Activated T-helper 2 cell treated with anti-CD3 and anti-CD28 coated beads, Interferon-gamma antibody, Interleukin-2, Interleukin-4, amounts not matched to agents 10 μg/mL and 5 μg/mL and 100 μg/mL, durations not matched to agents 14 hours and 24 hours and 36 hours (primary cell): Measurements from ENCODE around the gene TMPO. TPM values are rescaled to one million over a fixed set of nuclear protein-coding genes. Genes with fewer than 3 reads are reported as not detected.
A peak's percentile ranks its signal among the peaks of the same experiment; 100 is the strongest.
"Not testable (repeated sequence)": the region's sequence is repeated elsewhere in the genome, so short reads cannot be mapped to it uniquely, and the experiment has no call there.

Experiments used
- DNase-seq: peaks from one replicate; pipeline ENCODE4 v3.0.0; 2021; ENCODE audit warnings: low spot score
- H3K27ac Mint-ChIP-seq: one replicate; pipeline ENCODE4 v1.8.0; 2021; ENCODE audit warnings: mixed read lengths
- H3K27me3 Mint-ChIP-seq: one replicate; pipeline ENCODE4 v1.8.0; 2021; ENCODE audit warnings: low read depth, mixed read lengths
- H3K36me3 Mint-ChIP-seq: one replicate; pipeline ENCODE4 v1.8.0; 2021; ENCODE audit warnings: low read depth, mixed read lengths
- H3K4me1 Mint-ChIP-seq: one replicate; pipeline ENCODE4 v1.8.0; 2021; ENCODE audit warnings: low read depth, mixed read lengths
- H3K4me3 Mint-ChIP-seq: one replicate; pipeline ENCODE4 v1.8.0; 2021; ENCODE audit warnings: low read depth, mild to moderate bottlenecking, moderate library complexity, mixed read lengths
- H3K9me3 Mint-ChIP-seq: one replicate; pipeline ENCODE4 v1.8.0; 2021; ENCODE audit warnings: mixed read lengths
- intact Hi-C: fragments of 100-400 bp; cut with micrococcal nuclease; formaldehyde crosslinking; loops from one replicate; pipeline ENCODE4 v1.15.1; 2023
- total RNA-seq: library from RNA; stranded (reverse); gene quantifications from 2 replicates; pipeline ENCODE4 v1.2.3, GENCODE V29; 2022

The TMPO gene, protein sequence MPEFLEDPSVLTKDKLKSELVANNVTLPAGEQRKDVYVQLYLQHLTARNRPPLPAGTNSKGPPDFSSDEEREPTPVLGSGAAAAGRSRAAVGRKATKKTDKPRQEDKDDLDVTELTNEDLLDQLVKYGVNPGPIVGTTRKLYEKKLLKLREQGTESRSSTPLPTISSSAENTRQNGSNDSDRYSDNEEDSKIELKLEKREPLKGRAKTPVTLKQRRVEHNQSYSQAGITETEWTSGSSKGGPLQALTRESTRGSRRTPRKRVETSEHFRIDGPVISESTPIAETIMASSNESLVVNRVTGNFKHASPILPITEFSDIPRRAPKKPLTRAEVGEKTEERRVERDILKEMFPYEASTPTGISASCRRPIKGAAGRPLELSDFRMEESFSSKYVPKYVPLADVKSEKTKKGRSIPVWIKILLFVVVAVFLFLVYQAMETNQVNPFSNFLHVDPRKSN
- total RNA-seq, result 361 and 384 TPM in 2 replicates

GRCh38 chr12:98515287-98516110, at the start of gene TMPO:
TMPO (plus strand) TSS chr12:98515590; CDS start chr12:98515868, 278 bp downstream.
- intact Hi-C loops, result loop anchor here (1.0 to 10.0 kb wide), 6 partner anchors 12 to 1611 kb away; partner anchors contain the start of genes APAF1, IKBIP, NEDD1 and SLC25A3
- Mint-ChIP-seq H3K27ac (peak within 1 kb of the TSS; percentile 98), H3K36me3 (peaks cover 48% of the 10 kb centered on the region), H3K4me1 (peaks cover 22% of the 10 kb centered on the region), H3K9me3 (no peaks in the 10 kb centered on the region), H3K4me3 (peak within 1 kb of the TSS; percentile 96), H3K27me3 (no peaks in the 10 kb centered on the region)
- DNase-seq, result peak; percentile 95

- DNase-seq, result no peak
- Mint-ChIP-seq H3K4me3 (no peak overlapping the region), H3K9me3 (no peaks in the 10 kb centered on the region), H3K27ac (no peak overlapping the region), H3K27me3 (peaks cover 8% of the 10 kb centered on the region), H3K4me1 (peaks cover 15% of the 10 kb centered on the region), H3K36me3 (no peaks in the 10 kb centered on the region)
- intact Hi-C loops, result no loop called here
These were observed 49.3 kb upstream of the TMPO start for GRCh38 chr12:98465950-98466602.

- DNase-seq, result no peak
- no peak overlapping the region for H3K27ac Mint-ChIP-seq
- H3K4me3 Mint-ChIP-seq, result no peak overlapping the region
- peaks cover 15% of the 10 kb centered on the region for H3K4me1 Mint-ChIP-seq
- H3K9me3 Mint-ChIP-seq, result no peaks in the 10 kb centered on the region
- peaks cover 8% of the 10 kb centered on the region for H3K27me3 Mint-ChIP-seq
- intact Hi-C loops, result no loop called here
- H3K36me3 Mint-ChIP-seq, result no peaks in the 10 kb centered on the region
These were observed 48.6 kb upstream of the TMPO start for GRCh38 chr12:98466640-98467400.

GRCh38 chr12:98469109-98469508, 46.3 kb upstream of the TMPO start:
- no peak for DNase-seq
- intact Hi-C loops, result no loop called here
- peaks cover 12% of the 10 kb centered on the region for H3K4me1 Mint-ChIP-seq
- no peaks in the 10 kb centered on the region for H3K36me3 Mint-ChIP-seq
- no peak overlapping the region for H3K4me3 Mint-ChIP-seq
- no peaks in the 10 kb centered on the region for H3K9me3 Mint-ChIP-seq
- H3K27me3 Mint-ChIP-seq, result peaks cover 11% of the 10 kb centered on the region
- H3K27ac Mint-ChIP-seq, result no peak overlapping the region

DNA sequence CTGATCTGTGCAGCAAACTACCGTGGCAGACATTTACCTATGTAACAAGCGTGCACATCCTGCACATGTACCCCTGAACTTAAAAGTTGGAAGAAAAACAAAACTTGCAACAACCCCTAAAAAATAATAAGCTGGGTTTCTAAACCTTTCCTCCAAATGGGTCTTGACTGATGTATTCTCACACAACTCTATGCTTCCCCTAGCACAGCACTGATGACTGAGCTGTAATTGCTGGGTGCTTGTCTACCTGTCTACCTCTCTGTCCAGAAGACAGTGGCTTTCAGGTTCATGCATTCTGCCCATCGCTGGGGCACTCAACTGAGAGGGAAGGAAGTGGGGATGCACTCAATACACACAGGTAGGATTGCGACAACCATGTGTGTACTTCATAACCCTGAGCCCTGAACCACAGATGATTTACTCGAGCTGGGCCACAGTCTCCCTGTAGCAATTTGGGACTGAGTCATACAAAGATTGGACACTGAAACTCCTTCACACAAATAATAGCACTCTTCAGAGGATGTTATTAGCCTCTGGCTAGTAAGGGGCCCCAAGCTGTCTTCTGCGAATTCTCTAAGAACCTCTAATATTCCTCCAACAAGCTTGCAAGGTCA, 44.8 kb upstream of the TMPO start:
- H3K4me1 Mint-ChIP-seq, result peaks cover 7% of the 10 kb centered on the region
- peaks cover 8% of the 10 kb centered on the region for H3K27me3 Mint-ChIP-seq
- no peaks in the 10 kb centered on the region for H3K36me3 Mint-ChIP-seq
- no peaks in the 10 kb centered on the region for H3K9me3 Mint-ChIP-seq
- no peak for DNase-seq
- H3K4me3 Mint-ChIP-seq, result no peak overlapping the region
- H3K27ac Mint-ChIP-seq, result no peak overlapping the region
- intact Hi-C loops, result no loop called here

DNA sequence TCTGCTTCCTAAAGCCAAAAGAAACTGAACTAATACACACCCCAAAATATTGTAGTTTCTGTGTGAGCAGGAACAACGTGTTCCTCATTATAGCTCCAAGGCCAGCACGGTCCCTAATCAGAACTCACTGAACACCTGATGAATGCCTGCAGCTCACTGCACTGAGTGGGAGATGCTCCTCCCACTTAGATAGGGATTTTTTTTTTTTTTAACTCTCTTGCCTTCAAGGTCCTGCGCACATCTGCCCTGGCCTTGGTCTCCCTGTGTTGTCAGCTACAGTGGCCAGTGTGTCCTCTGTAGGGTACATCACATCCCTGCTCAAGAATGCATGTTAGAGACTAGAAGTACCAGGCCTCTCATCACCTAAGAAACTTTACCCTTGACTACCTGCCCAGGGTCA, 44.3 kb upstream of the TMPO start:
- H3K4me1 Mint-ChIP-seq, result peaks cover 3% of the 10 kb centered on the region
- no peak overlapping the region for H3K4me3 Mint-ChIP-seq
- H3K27me3 Mint-ChIP-seq, result peaks cover 8% of the 10 kb centered on the region
- no peak overlapping the region for H3K27ac Mint-ChIP-seq
- H3K36me3 Mint-ChIP-seq, result no peaks in the 10 kb centered on the region
- DNase-seq, result no peak
- intact Hi-C loops, result no loop called here
- no peaks in the 10 kb centered on the region for H3K9me3 Mint-ChIP-seq

DNA sequence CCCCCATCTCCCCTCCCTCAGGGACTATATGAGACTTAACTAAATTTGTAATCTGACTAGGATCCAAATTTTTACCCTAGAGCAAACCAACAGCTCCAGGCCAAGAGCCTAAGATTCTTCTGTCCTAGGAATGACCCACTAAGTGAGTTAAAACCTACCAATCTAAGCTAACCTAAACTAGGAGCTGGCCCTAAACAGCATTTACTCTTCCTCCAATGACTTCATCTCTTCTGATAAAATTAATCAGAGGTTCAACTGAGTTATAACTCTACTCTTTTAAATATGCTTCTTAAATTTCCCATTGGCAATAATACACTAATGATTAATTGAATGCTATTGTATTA, 39.9 kb upstream of the TMPO start:
- no peaks in the 10 kb centered on the region for H3K36me3 Mint-ChIP-seq
- no peak overlapping the region for H3K4me3 Mint-ChIP-seq
- no peak overlapping the region for H3K27ac Mint-ChIP-seq
- peaks cover 6% of the 10 kb centered on the region for H3K27me3 Mint-ChIP-seq
- intact Hi-C loops, result no loop called here
- H3K9me3 Mint-ChIP-seq, result peaks cover 9% of the 10 kb centered on the region
- DNase-seq, result no peak
- no peaks in the 10 kb centered on the region for H3K4me1 Mint-ChIP-seq

- no peak overlapping the region for H3K27ac Mint-ChIP-seq
- no peaks in the 10 kb centered on the region for H3K36me3 Mint-ChIP-seq
- H3K27me3 Mint-ChIP-seq, result peaks cover 10% of the 10 kb centered on the region
- H3K9me3 Mint-ChIP-seq, result peaks cover 9% of the 10 kb centered on the region
- H3K4me1 Mint-ChIP-seq, result no peaks in the 10 kb centered on the region
- H3K4me3 Mint-ChIP-seq, result no peak overlapping the region
- intact Hi-C loops, result no loop called here
- no peak for DNase-seq
These were observed 36.8 kb upstream of the TMPO start for GRCh38 chr12:98478606-98479005.

DNA sequence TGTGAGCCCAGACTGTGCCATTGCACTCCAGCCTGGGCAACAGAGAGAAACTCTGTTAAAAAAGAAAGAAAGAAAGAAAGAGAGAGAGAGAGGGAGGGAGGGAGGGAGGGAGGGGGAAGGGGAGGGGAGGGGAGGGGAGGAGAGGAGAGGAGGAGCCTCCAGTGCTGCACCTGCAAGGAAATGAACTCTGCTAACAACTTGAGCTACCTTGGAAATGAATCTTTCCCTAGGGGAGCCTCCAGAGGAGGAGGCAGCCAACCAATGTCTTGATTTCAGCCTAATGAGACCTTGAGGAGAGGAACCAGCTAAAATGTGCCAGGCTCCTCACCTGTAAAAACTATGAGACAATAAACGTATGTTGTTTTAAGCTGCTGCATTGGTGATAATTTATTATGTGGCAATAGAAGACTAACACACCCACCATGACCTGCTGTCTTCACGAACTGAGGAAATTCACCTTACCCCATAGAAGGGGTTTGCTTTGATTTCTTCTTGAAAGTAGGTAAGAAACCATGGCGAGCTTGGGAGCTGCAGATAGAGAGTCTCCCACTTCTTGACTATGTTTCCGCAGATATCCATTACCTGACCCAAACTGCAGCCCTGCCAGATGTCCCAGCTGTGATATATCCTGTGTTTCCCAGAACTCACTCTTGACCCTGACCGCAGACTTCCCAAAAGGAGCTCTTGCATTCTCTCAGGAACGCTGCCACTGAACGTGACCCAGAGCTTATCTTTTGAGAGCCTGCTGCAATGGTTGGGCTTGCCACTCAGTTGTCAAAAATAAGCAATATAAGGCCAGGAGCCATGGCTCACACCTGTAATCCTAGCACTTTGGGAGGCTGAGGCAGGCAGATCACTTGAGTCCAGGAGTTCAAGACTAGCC, 31.5 kb upstream of the TMPO start:
- no peak for DNase-seq
- Mint-ChIP-seq H3K27ac (no peak overlapping the region), H3K9me3 (no peaks in the 10 kb centered on the region), H3K4me3 (no peak overlapping the region), H3K27me3 (peaks cover 9% of the 10 kb centered on the region), H3K4me1 (no peaks in the 10 kb centered on the region), H3K36me3 (no peaks in the 10 kb centered on the region)
- intact Hi-C loops, result no loop called here

- DNase-seq, result no peak
- H3K9me3 Mint-ChIP-seq, result no peaks in the 10 kb centered on the region
- H3K36me3 Mint-ChIP-seq, result no peaks in the 10 kb centered on the region
- peaks cover 6% of the 10 kb centered on the region for H3K27me3 Mint-ChIP-seq
- no peak overlapping the region for H3K4me3 Mint-ChIP-seq
- peaks cover 2% of the 10 kb centered on the region for H3K4me1 Mint-ChIP-seq
- intact Hi-C loops, result no loop called here
- H3K27ac Mint-ChIP-seq, result no peak overlapping the region
These were observed 29.5 kb upstream of the TMPO start for GRCh38 chr12:98485792-98486340.

- H3K4me3 Mint-ChIP-seq, H3K4me1 Mint-ChIP-seq, H3K27ac Mint-ChIP-seq, H3K27me3 Mint-ChIP-seq, H3K36me3 Mint-ChIP-seq, intact Hi-C loops, H3K9me3 Mint-ChIP-seq, DNase-seq: not testable (repeated sequence)
These were observed 27.0 kb upstream of the TMPO start for GRCh38 chr12:98488416-98488815.
